K562 (cell line): ENCODE measurements around the gene PAIP1. TPM values are rescaled to one million over a fixed set of nuclear protein-coding genes. Genes with fewer than 3 reads are reported as not detected.

Source experiments
- CTBP1 ChIP-seq: fragments of 450-650 bp; IDR thresholded peaks from 2 replicates; pipeline ENCODE4 v1.6.1; 2016; ENCODE audit warnings: borderline replicate concordance
- JUN ChIP-seq, 2 experiments: sonication (generic) in 1 of 2; formaldehyde crosslinking in 1 of 2; IDR thresholded peaks; 2 replicates each; pipeline versions ENCODE4 v1.6.1 to v1.8.0; 2012 to 2022; ENCODE audit warnings: borderline replicate concordance in 2 of 2, mild to moderate bottlenecking in 2 of 2, improper control_type of control experiment in 1 of 2, low read depth in 1 of 2, low read length in 1 of 2, missing genetic modification reagents in 1 of 2
- KDM1A ChIP-seq, 2 experiments: fragments of 450-650 bp; IDR thresholded peaks; 2 replicates each; pipeline ENCODE4 v1.6.1; 2016; ENCODE audit warnings: mild to moderate bottlenecking in 2 of 2
- LCOR ChIP-seq: sonication (generic); formaldehyde crosslinking; IDR thresholded peaks from 2 replicates; pipeline ENCODE4 v1.8.0; 2022; ENCODE audit warnings: mild to moderate bottlenecking, missing genetic modification reagents
- MAFF ChIP-seq: IDR thresholded peaks from 2 replicates; pipeline ENCODE4 v1.6.1; 2012; ENCODE audit warnings: low read length, improper control_type of control experiment
- MGA ChIP-seq: fragments of 450-650 bp; IDR thresholded peaks from 2 replicates; pipeline ENCODE4 v1.6.1; 2016; ENCODE audit warnings: mild to moderate bottlenecking, moderate library complexity
- PHF8 ChIP-seq: fragments of 200-600 bp; sonication (generic); IDR thresholded peaks from 2 replicates; pipeline ENCODE4 v1.6.1; 2012; ENCODE audit warnings: mixed run types, mild to moderate bottlenecking, inconsistent platforms, low read length, moderate library complexity, borderline replicate concordance
- SMAD1 ChIP-seq: fragments of 150-350 bp; IDR thresholded peaks from 2 replicates; pipeline ENCODE4 v1.6.1; 2014; ENCODE audit warnings: low read length, low read depth; ENCODE audit not compliant: partially characterized antibody
- SMAD4 ChIP-seq: fragments of 250-450 bp; sonication (Bioruptor Pico); conservative IDR thresholded peaks from 2 replicates; pipeline ENCODE4 v1.8.0; 2021; ENCODE audit warnings: inconsistent platforms, mild to moderate bottlenecking, moderate library complexity
- STAT5A ChIP-seq: IDR thresholded peaks from 2 replicates; pipeline ENCODE4 v1.6.1; 2012; ENCODE audit warnings: low read length, inconsistent platforms, borderline replicate concordance
- ZFP36 ChIP-seq: fragments of 150-350 bp; IDR thresholded peaks from 2 replicates; pipeline ENCODE4 v1.6.1; 2018; ENCODE audit warnings: low read length, low read depth; ENCODE audit not compliant: partially characterized antibody
- ZKSCAN3 ChIP-seq: fragments of 250-450 bp; sonication (Bioruptor Pico); IDR thresholded peaks from 2 replicates; pipeline ENCODE4 v1.4.0; 2020
- ZNF639 ChIP-seq, 2 experiments: fragments of 200-800 bp in 1 of 2; sonication (Bioruptor generic) in 1 of 2; sonication (generic) in 1 of 2; formaldehyde crosslinking in 1 of 2; IDR thresholded peaks in 1 of 2; conservative IDR thresholded peaks in 1 of 2; 2 replicates each; pipeline versions ENCODE4 v1.5.0 to v1.6.1; 2016 to 2020; ENCODE audit warnings: missing compliant biosample characterization in 1 of 2, missing genetic modification characterization in 1 of 2, missing genetic modification reagents in 1 of 2
- polyA plus RNA-seq, 8 experiments: library from polyadenylated mRNA; depleted of rRNA in 4 of 8; stranded (reverse) in 5 of 8; unstranded in 3 of 8; fragments of >200 nt; fragmentation: Nextera tagmentation in 2 of 8; fragmentation: Illumina TruSeq in 1 of 8; extraction: Ambion mirVana in 2 of 8; extraction: Trizol in 1 of 8; gene quantifications; 2 replicates each; pipeline versions ENCODE4 v1.2.1 to v1.2.3, GENCODE V29; 2011 to 2014; ENCODE audit warnings: inconsistent platforms in 1 of 8, missing spikeins in 1 of 8
- total RNA-seq, 7 experiments: library from RNA; depleted of rRNA in 6 of 7; stranded (reverse); fragments of >200 nt in 6 of 7; fragmentation: Illumina TruSeq in 2 of 7; extraction: Trizol in 2 of 7; gene quantifications; 2 replicates each; pipeline versions ENCODE4 v1.2.1 to v1.2.3, GENCODE V29; 2011 to 2021; ENCODE audit warnings: low replicate concordance in 1 of 7

The PAIP1 gene
- total and polyA plus RNA-seq, 9 of the 15 experiments (the other 6 are each of a cell fraction or from before 2014, with no cell fraction given): 51.7 to 181 (median 102) TPM

GRCh38 chr5:43555895-43556606 is 826 bp downstream of the PAIP1 start (continued):
- TF ChIP-seq ZNF639 (CRISPR knock-in tag; conservative IDR thresholded peaks at IDR 0.05 in 1 of 2, IDR thresholded peaks at IDR 0.05 in 1 of 2) (no peak), LCOR (no peak; the same call in 1 of the 2 replicates), STAT5A (no peak), MGA (no peak), PHF8 (no peak), SMAD1 (no peak), MAFF (no peak), JUN (IDR thresholded peaks at IDR 0.05; ENCODE audit: borderline replicate concordance, low read depth, low read length) (no peak), JUN (CRISPR knock-in tag; IDR thresholded peaks at IDR 0.05; ENCODE audit: borderline replicate concordance) (no peak), ZFP36 (no peak), CTBP1 (no peak), ZKSCAN3 (CRISPR knock-in tag) (no peak), SMAD4 (CRISPR knock-in tag) (no peak), KDM1A (IDR thresholded peaks at IDR 0.05) (no peak)
